IPS-NIHi7 (cell line): ENCODE data around the gene SNRNP27.
A peak's percentile ranks its signal among the peaks of the same experiment; 100 is the strongest.
"Not testable (repeated sequence)": the region's sequence is repeated elsewhere in the genome, so short reads cannot be mapped to it uniquely, and the experiment has no call there.

Experiments used
- DNase-seq: peaks from one replicate; pipeline ENCODE4 v3.0.0; 2012; ENCODE audit warnings: mixed read lengths; ENCODE audit errors: extremely low spot score

Gene SNRNP27, protein sequence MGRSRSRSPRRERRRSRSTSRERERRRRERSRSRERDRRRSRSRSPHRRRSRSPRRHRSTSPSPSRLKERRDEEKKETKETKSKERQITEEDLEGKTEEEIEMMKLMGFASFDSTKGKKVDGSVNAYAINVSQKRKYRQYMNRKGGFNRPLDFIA

DNA sequence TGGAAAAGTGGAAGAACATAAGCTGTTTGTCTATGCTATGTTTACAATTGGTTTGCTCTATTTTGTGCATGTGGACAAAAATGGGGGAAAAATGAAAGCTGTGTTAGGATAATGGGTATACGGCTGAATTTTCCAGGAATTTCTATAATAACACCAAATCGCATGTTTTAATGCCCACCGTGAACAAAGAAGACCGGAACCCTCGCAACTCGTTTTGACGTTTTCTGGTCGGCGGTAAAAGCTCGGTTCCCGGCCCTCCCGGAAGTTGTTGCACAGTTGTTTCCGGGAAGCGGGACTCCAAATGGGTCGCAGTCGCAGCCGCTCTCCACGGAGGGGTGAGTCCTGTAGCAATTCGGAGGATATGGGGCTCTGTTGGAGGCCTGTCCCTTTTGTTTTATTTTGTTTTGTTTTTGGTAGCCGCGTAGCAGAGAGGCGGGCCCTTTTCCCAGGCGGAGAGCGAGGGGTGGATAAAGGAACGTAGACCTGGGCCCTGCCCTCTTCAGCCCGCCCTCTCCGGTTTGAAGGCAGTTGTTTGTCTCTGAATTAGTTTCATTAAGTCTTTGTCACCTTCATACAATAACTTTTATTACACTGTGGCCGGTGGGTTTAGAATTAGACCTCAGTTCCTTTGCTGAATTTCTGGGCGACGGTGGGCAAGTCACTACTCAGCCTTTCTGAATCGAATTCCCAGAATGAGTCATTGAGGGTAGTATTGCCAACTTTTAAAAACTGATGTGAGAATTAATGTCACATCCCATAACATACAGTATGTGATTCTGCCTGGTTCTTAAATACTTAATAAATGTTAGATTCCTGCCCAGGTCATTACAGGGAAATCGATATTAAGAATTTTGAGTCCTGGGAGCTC, at the start of gene SNRNP27:
TSS of gene SNRNP27 (plus strand) at position 273 of the 868 bp plus-strand sequence. CDS start at position 302, 29 bp downstream.
- DNase-seq, result peak; percentile 89

DNA sequence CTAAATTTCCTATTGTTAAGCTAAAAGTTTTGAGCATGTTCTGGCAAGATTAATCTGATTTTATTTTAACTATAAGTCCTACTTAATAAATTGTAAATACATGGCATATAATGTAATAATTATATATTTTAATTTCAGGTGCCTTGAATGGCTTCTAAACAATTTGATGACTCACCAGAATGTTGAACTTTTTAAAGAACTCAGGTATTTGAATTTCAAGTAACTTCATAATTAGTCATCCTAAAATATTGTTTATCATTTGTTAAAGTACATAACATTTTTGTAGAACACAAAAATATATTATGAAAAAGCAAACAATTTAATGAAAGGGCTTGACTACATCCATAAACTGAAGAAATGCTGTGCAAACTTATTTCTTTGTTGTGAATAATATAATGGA, 49.8 kb upstream of the SNRNP27 start:
- no peak for DNase-seq

DNA sequence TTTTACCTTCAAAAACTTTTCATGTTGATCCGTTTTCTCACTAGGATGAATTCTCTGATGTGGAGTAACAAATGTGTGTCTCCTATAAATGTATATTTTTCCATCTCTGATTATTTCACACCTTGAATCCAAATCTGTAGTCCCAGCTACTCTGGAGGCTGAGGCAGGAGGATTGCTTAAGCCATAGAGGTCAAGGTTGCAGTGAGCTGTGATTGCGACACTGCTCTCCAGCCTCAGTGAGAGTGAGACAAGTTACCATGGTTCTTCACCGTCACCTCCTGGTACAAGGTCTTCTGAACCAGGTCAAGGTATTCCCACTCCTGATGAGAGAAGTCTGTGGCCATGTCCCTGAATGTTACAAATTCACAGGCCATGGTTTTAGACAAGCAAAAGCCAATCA, 49.2 kb upstream of the SNRNP27 start:
- no peak for DNase-seq

DNA sequence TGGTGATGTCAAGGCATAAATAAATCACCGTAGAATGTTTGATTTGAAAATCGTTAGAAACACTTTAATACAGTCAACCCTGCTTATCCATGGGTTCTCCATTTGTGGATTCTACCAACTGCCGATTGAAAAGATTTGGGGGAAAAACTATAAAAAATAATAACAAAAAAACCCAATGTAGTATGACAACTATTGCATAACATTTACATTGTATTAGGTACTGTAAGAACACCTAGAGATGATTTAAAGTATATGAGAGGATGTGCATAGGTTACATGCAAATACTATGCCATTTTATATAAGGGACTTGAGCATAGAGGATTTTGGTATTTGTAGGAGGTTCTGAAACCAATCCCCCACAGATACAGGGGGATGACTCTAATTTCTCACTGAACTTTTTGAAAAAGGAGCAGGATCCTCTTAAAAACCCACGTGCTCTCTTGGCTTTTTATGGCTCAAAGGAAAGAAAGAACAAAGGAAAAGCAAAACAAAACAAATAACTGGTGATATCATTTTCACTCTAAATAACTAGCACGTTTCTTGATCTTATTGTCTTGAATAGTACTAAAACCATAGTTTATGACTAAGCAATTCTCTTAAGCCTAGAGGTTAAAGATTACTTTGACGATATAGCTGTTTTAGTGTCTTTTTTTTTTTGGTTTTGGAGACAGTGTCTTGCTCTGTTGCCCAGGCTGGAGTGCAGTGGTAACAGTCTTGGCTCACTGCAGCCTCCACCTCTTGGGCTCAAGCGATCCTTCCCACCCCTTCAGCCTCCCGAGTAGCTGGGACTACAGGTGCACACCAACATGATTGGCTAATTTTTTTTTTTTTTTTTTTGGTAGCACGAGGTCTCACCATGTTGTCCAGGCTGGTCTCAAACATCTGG, 47.3 kb upstream of the SNRNP27 start:
- no peak for DNase-seq

DNA sequence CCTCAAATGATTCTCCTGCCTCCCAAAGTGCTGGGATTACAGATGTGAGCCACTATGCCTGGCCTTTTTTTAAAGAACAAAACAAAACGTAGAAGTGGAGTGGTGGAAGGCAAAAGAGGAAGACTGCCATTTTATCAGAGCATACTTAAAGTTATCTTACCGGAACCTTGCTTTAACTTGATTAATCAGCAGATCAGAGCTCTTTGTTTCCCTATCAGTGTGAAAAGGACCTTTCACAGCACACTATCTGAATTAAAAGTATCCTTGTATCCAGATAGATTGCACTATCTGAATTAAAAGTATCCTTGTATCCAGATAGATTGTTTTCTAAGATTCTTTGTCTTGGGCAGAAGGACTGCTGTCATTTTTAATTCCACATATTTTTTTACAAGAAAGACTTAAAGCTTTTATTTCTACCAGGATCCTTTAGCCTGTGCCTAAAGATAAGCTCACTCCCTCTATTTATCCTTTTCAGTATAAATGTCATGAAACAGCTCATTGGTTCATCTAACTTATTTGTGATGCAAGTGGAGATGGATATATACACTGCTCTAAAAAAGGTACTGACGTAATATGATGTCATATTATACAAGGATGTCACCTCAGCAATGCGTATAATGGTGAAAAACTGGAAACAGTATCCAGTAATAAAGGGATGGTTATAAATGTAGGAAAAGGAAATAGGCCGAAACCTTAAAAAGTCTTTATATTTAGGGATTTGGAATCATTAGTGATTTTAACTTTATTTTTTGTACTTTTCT, 46.5 kb upstream of the SNRNP27 start:
- DNase-seq, result no peak

DNA sequence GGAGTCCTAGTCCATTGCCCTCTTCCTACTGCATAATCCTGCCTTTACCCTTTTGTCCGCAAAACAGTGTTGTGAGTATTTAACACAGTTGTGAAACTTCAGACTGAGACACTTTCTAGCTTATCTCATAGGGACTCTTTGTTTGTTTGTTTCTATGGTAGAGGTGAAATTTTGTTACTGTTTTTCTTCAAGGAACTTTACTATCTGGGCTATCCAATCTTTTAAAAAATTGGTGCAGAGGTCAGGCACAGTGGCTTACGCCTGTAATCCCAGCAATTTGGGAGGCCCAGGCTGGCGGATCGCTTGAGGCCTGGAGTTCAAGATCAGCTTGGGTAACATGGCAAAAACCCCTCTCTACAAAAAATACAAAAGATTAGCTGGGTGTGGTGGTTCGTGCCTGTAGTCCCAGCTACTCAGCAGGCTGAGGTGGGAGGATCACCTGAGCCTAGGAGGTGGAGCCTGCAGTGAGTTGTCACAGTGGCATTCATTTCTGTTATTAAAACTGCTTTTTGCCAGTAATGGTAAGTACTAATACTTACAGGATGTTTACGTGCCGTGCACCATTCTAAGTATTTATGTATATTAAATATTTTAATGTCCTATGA, 45.5 kb upstream of the SNRNP27 start:
- DNase-seq, result no peak

DNA sequence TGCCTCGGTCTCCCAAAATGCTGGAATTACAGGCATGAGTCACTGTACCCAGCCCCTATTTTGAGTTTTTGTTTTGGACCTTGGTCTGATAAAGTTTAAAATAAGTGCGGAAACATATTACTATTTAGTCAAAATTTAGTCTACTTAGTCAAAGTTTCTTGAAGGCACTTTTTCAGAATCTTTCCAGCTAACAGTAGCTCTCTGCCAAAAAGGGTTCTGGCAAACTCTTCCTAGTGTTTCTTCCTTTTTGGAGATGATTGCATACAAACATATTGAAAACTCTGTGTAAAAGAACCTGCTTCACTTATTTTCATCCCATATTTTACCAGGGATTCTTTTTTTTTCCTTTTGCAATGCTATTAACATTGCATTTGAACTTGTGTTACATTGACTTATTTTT, 35.5 kb upstream of the SNRNP27 start:
- no peak for DNase-seq

DNA sequence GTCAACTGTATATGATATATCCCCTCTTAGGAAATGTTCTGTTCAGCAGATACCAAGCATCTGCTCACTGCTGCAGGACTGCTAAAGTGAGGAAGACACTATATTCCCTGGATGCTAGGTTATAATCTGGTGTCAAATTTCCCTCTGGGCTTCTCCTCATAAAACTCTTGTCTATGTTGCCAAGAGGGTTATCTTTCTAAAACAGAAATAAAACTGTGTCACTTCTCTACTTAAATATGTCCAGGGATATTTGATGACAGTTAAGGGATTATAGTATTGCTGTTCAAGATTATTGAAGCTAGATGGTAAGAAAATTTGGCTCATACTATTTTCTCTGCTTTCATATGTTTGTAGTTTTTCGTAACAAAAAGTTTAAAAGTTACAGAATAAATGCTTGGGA, 30.5 kb upstream of the SNRNP27 start:
- no peak for DNase-seq

DNA sequence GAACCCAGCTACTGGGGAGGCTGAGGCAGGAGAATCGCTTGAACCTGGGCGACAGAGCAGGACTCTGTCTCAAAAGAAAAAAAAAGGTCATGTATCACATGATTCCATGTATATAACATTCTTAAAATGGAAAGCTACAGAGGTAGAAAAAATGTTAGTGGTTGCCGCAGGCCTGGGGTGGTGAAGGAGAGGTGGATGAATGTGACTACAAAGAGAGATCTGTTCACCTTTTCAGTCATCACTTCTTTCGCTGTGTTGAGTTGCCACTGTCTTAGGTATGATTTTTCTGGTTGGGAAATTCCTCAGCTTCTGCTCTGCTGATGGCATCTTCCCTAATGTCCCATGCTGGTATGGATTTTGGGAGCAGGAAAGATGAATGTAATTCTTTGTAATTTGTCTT, 5.3 kb upstream of the SNRNP27 start:
- no peak for DNase-seq

DNA sequence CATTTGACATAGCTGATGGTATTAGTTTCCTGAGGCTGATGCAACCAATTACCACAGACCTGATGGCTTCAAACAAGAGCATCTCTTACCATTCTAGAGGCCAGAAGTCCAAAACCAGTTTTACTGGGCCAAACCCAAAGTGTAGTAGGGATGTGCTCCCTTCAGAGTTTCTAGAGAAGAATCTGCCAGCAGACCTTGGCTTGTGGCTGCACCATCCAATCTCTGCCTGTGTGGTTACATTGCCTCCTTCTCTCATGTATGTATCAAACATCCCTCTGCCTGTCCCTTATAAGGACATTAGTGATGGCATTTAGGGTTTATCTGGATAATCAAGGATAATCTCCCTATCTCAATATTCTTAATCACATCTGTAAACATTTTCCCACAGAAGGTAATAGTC, 4.5 kb upstream of the SNRNP27 start:
- no peak for DNase-seq

DNA sequence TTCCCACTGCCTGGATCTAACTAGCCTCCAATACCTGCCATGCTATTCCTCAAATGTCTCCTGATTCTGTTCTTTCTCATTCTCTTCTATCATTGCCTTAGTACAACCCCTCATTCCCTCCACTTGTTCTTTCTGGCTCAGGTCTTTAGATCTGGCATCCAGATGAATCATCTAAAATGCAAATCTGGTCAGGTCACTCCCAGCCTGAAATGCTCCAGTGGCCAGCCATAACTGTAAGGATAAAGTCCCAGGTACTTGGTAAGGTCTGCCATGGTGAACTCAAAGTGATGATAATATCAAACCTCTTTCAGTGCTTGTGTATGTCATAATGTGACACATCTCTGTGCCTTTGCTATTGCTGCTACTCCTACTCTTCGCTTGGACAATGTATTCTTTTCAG, 2.9 kb upstream of the SNRNP27 start:
- no peak for DNase-seq

DNA sequence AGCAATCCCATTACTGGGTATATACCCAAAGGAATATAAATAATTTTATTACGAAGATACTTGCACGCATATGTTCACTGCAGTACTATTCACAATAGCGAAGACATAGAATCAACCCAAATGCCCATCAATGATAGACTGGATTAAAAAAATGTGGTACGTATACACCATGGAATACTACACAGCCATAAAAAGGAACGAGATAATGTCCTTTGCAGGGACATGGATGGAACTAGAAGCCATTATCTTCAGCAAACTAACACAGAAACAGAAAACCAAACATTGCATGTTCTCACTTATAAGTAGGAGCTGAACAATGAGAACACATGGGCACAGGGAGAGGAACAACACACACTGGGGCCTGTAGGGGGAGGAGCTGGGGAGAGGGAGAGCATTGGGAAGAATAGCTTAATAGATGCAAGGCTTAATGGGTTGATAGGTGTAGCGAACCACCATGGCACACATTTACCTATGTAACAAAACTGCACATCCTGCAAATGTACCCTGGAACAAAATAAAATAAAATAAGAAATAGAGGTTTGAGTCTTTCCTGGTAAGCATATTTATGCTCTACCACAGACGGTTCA, 825 bp upstream of the SNRNP27 start:
- DNase-seq, result not testable (repeated sequence)

DNA sequence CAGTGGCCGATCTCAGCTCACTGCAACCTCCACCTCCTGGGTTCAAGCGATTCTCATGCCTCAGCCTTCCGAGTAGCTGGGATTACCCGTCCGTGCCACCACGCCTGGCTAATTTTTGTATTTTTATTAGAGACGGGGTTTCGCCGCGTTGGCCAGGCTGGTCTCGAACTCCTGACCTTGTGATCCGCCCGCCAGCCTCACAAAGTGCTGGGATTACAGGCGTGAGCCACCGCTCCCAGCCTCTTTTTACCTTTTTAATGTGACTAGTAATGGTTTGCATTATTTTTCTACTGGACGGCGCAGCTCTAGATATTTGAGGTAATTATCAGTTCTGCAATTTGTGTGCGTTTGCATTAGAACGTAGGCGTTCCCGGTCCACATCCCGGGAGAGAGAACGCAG, 981 bp downstream of the SNRNP27 start:
- not testable (repeated sequence) for DNase-seq

DNA sequence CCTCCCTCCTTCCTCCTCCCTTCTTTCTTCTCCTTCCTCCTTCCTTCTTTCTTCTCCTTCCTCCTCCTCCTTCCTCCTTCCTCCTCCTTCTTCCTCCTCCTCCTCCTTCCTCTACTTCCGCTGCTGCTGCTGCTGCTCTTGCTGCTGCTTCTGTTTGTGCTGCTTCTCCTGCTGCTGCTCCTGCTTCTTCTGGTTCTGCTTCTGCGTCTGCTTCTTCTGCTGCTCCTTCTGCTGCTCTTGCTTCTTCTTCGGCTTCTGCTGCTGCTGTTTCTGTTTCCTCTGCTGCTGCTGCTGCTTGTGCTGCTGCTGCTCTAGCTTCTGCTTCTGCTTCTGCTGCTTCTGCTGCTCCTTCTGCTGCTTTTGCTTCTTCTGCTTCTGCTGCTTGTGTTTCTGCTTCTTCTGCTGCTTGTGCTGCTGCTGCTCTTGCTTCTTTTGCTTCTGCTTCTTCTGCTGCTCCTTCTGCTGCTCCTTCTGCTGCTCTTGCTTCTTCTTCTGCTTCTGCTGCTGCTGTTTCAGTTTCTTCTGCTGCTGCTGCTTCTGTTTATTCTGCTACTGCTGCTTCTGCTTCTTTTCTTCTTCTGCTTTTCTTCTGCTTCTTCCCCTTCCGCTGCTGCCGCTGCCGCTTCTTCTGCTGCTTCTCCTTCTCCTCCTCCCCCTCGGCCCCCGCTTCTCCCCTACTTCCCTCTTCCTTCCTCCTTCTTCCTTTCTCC, 8.6 kb downstream of the SNRNP27 start:
- no peak for DNase-seq

DNA sequence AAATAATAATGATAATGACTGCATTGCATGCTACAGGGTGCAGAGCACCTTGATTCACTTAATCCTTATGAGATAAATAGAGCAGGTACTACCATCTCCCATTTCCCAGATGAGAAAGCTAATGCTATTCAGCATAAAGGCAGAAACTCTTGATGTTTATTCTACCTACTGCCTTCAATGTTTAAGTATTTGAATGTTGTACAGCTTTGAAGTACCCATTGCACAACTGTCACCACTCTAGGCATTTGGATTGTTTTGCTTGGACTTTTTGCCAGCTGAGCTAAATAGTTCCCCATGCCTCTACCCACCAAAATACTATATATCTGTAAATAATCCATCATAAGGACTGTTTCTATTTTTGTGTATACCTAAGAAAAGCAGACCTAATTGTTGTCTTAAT, 13.5 kb downstream of the SNRNP27 start:
- DNase-seq, result no peak

DNA sequence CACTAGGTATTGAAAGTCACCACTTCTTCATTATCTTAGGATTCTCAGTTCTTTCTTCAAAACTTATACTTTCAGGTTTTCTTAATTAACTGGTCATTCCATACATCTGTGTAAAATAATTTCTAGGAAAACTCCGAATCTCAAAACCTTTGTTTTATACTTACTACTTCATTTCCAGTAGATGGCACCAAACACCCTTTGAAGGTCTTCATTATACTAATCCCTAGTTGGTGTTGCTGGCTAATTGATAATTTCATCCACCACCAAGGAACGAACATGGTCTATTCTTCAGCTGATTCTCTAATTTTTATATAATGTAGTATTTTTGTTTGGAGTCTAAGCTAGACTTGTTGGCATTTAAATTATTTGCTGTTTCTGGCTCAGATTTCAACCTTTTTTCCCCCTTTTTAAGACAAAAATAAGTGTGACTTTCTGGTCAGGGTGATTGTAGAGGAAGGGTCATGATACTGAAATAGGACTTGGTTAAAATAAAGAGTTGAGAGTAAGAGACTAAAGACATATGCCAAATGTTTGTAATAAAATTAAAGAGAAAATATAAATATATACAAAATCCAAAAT, 18.3 kb downstream of the SNRNP27 start:
- DNase-seq, result no peak

DNA sequence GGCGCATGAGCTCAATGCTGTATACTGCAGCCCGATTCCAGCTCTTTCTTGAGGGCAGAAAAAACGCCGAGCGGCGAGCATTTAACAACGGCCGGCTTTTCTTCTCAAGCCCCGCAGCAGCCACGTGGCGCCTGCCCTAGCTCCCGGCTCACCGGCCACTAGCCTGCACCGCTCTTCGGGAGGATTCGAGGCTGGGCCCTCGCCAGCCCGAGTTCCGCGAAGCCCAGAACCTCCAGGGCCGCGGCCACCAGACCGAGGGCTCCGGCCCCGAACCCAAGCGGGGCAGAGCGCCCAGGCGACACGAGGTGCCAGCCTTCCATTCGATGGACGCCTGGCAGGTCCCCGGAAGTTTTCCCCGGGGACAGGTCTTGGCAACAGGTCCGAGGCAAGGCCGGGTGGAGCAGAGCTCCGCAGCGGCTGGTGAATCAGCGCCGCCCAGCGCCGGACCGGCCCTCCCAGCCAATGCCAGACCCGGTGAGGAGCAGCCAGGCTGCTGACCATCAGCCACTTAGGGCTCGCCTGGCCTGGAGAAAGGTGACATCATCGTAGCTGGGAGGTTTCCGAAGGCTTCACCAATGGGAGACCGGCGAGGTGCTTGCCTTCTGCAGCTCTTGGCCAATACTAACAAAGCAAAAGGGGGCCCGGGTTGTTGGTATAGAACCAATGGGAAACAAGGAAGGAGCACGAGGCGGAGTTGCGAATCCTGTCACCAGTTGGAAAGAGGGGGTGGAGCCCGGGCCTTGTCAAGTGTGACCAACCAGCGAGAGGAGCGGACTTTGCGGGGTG, 20.6 kb downstream of the SNRNP27 start:
- DNase-seq, result peak; percentile 99

DNA sequence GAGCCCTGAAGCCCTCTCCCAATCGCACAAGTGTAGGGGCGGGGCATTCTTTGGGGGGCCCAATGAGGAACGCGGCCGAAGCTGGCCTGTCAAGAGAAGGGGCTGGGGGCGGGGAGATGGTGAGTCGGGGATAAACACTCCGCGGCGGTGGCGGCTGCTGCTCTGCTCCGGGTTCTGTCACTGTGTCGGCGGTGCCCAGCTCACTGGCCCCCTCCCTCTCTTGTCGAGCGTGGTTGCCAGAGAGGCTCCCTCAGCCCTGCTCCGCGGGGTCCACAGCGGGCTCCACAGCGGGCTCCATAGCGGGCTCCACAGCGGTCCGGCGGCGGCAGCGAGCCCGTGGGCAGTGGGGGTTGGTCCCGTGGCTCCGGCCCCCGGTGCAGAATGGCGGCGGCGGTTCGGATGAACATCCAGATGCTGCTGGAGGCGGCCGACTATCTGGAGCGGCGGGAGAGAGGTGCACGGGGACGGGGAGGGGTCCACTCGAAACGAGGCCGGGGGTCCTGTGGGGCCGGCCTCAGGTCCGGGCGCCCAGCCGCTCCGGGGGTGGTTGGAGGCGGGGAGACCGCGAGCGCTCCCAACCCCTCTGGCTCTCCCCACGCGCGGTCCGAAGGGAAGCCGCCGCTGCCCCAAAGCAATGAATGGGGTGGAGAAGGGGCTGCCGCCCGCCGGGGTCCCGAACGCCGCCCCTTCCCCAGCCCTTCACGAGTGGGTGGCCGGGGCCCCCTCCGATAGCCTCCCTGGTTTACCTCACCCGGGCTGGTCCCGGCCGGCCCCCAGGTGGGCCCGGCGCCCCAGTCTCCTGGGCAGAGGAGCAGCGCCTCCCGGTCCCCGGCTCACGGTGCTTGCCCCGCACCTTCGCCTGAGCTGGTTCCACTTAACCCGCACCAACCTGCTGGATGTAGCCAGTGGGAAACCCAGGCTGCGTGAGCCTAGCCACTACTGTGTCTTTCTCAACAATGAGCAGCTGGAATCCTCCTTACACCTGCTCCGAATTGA, 21.5 kb downstream of the SNRNP27 start, which contains the start of gene MXD1:
TSS of gene MXD1 (plus strand) at position 160 of the 996 bp plus-strand sequence. CDS start at position 382, 222 bp downstream.
- DNase-seq, result no peak
